Measurements from ENCODE around the gene CRISPLD2.

GRCh38 chr16:84818133-84818532 lies 1.7 kb upstream of the CRISPLD2 start:
- TF ChIP-seq, protein P1, sequence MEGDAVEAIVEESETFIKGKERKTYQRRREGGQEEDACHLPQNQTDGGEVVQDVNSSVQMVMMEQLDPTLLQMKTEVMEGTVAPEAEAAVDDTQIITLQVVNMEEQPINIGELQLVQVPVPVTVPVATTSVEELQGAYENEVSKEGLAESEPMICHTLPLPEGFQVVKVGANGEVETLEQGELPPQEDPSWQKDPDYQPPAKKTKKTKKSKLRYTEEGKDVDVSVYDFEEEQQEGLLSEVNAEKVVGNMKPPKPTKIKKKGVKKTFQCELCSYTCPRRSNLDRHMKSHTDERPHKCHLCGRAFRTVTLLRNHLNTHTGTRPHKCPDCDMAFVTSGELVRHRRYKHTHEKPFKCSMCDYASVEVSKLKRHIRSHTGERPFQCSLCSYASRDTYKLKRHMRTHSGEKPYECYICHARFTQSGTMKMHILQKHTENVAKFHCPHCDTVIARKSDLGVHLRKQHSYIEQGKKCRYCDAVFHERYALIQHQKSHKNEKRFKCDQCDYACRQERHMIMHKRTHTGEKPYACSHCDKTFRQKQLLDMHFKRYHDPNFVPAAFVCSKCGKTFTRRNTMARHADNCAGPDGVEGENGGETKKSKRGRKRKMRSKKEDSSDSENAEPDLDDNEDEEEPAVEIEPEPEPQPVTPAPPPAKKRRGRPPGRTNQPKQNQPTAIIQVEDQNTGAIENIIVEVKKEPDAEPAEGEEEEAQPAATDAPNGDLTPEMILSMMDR (conservative IDR thresholded peaks at IDR 0.05; ENCODE audit: low read length): no peak
- no peak for TF ChIP-seq EZH2phosphoT487 (IDR thresholded peaks at IDR 0.05; ENCODE audit: borderline replicate concordance)

Measured in Loucy (cell line).